ENCODE results near the gene HOXA3.

Gene HOXA3

DNA sequence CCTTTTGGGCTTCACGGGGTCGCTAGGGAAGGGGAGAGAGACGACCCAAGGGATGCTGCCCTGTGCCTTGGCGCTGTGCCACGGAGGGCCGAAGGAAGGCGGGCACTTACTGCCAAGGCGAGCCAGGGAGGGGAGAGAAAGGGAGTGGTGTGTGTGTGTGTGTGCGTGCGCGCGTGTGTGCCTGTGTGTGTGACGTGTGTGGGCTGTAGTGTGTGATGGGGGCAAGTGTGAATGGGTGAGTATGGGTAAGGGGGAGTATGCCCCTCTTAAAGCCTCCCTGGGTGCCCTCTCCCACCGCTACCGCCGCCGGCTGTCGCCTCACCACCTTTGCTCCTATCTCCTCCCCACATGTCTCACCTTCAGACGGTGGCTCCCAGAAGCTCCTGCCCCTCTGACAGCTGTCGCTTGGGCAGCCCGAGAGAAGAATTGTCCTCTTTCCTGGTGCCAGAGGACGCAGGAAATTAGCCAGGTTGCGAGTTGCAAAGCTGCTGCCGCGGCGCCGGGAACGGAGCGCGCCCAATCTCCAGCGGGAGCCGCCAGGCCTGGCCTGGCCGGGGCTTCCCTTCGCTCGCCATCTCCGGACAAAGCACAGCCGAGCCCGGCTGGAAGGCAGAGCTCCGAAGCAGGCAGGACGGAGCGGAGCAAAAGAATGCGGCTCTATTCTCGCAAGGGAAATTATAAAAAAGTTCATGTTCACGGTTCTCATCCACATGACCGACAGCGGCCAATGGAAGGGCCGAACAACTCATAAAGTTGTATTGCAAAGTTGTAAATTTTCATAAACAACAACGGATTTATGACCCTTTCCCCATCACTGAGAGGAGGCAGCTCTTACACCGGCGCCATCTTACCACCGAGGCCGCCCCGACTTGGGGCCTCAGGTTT, at the start of gene HOXA3:
Gene HOXA3, minus strand, starts transcription at position 653 of the 885 bp plus-strand sequence. CDS start 41,943 bp downstream, outside the sequence.
- no peak for DNase-seq (ENCODE audit: low read depth)

DNA sequence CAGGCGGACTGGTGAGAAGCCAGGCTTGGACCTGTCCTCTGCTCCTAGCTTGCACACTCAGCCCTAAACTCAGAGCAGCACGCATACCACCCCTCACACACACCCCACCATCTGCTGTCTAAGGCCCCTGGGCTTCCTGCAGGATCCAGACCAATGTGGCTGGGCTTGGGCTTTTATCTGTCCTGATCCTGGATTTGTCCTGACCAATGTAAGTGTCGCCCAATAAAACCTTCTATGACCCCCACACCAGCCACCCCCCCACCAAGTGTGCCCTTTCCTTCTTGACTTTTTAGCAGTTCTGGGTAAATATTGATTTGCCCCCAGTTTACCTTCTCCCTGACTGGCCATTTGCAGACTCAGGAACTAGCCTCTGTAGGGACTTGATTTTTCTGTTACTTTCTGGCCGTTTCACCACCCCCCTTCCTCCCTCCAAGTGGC, 49.2 kb upstream of the HOXA3 start:
- DNase-seq (ENCODE audit: low read depth), result no peak

DNA sequence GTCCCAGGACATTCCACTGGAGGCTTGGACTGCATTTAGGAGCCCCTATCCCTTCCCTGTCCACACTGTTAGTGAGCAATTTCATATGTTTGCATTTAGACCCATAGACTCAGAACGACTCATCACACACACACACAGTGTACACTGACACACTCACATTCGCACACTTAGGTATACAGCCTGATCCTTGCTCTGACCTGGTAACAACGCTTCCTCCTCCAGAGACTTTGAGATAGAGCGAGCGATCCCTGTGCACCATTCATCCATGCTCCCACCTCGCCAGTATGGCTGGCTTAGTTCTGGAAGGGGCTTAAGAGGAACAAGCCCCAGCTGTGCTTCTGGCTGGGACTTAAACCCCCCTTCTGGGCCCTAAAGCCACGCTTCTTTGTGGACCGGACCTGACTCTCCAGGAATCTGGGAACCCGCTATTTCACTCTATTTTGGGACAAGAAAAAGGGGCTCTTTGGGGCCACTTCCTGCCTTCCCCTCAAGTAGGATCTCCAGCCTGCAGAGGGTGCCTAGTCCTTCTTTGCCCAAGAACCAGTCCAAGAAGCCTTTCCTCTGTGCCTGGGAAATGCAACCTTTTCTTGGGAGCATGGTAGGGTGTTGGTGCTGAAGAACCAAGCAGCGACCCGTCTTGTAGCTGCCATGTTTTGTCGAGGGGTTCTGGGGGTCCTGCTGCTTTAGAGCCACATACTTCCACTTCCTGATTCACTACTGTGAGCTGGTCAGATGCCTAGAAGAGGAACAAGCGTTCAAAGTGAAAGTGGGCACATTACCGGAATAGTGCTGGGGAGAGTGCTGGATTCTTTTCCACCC, 48.6 kb upstream of the HOXA3 start:
- no peak for DNase-seq (ENCODE audit: low read depth)

DNA sequence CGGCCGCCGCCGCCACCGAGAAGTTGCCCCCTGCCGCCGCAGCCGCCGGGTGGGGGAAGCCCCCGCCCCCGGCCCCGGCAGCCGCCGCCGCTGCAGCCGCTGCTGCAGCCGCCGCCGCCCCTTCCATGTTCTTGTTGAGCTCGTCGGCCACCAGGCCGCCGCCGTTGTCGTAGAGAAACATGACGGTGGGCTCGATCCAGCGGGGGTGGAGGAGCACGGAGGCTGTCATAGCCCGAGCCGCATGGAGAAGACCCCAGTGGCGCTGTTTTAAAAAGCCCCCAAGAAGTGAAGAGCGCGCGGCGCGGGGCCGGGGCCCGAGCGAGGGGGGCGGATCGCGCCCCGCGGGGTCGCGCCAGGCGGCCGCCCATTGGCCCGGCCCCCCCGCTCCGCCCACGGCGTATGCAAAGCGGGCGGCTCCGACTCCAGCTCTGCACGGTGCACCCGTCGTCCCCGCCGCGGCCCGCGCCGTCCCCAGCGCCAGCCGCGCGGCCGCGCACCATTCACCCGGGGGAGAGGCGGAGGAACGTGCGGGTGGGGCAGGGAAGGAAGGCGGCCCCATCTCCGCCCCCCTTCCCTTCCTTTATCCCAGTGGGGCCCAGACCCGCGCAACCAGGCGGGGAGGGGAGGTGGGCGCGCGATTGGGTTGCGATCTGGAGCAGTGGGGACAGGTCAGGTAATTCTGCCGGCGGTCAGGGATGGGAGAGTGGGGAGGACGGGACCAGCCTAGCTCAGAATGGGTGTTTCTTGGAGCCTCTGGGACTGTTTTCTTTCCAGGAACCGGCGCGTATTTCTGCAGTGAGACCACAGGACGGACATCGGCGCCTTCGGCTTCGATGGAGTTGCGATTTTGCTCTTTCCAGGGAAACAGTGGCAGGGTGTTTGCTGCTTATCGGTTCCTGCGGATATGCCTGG, 47.7 kb upstream of the HOXA3 start, which contains the start of gene HOXA13:
Gene HOXA13, minus strand, starts transcription at position 243 of the 912 bp plus-strand sequence. Its CDS starts 14 bp downstream, at position 229.
- no peak for DNase-seq (ENCODE audit: low read depth)

DNA sequence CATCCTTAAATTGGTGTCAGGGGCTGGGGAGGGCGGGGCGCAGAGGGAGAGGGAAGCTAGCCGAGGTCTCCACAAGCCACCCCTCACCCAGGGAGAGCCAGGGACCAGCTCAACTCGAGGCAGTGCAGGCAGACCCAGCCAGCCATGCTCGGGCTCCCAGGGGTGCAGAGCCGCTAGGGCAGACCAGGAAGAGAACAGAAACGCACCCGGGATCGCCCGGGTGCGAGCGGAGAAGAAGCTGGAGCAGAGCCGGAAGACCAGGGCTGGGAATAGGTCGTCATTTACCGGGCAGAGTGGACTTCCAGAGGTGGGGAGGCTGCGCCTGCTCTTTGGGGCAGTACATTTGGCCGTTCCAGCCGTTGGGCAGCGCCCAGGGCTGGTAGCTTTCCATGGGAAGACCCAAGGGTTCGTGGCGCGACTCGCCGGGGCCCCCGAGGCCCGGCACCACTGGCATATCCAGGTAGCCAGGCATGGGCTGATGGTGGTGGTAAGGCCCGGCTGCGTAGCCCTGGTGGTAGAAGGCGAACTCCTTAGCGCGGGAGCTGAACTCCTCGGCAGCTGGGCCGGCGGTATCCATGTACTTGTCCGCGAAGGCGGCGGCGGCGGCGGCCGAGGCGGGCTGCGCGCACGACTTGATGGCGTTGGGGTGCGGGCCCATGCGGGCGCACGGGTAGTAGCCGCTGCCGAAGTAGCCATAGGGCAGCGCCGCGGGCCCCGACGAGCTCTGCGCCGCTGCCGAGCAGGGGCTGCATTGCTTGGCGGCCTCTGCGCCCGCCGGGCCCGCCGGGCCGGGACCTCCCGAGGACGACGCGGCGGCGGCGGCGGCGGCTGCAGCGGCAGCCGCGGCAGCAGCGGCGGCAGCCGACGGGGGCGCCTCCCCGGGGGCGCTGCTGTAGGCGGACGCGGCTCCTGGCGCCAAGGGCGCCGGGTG, 46.8 kb upstream of the HOXA3 start:
- no peak for DNase-seq (ENCODE audit: low read depth)

DNA sequence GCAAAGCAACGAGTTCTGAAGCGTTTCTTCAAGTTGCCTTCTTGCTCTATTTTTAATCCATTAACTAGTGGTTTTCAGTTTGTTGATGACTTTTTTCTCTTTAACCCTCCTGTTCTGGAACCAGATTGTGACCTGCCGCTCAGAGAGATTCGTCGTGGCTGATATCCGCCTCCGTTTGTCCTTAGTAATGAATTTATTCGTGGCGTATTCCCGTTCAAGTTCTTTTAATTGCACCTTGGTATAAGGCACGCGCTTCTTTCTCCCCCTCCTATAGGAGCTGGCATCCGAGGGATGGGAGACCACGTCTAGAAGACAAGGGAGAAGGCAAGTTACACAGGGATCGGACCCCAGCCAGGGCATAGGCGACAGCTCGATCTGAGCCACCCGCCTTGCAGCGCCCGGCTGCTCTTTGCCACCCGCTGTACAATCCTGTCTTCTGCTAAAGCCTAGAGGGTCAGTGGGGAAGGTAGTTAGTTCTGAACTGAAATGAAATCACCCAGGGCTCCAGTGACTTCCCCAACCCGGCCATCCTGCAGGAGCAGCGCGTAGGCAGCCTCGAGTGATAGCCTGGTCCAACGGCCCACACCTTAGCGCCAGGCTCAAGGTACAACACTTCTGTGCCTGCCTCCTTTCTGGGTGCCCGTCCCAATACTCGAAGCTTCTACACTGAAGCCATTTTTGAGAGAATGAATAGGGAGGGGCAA, 45.9 kb upstream of the HOXA3 start:
- no peak for DNase-seq (ENCODE audit: low read depth)

DNA sequence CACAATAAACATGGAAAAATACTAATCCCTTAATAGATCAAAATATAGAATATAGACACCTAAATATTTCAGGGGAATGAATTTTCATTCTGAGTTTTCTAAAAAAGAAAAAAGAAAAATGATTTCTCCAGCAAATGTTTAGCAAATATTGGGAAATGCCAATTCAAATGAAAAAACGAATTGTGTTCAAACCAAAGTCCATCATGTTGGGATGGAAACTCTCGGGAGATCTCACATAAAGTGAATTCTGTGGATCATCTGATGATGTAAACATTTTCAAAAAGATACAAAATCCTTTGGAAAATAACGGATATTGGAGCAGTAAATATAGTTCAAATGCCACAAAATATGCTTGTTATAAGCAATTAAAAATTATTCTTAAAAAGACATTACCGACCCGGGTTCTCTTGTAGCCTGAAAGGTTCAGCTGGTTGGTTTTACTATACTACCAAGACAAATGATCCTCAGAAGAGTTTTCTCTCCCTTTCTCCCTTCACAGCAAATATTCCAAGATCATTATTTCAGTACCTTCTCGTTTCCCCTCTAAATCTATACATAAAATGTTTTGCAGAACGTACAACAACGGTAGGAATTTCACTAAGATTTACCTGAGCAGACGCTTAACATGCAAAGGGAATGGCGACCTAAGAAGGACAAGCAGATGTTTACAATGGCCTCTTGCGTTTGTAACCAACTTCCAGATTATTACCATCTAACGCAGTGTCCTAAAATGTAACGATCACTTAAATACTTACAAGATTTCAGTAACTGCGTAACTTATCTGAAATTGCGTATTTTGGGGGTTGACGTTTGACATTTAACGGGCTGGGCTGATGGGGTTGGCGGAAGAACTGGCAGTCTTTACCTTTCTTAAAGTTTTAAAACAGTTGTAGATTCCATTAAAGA, 45.0 kb upstream of the HOXA3 start:
- no peak for DNase-seq (ENCODE audit: low read depth)

DNA sequence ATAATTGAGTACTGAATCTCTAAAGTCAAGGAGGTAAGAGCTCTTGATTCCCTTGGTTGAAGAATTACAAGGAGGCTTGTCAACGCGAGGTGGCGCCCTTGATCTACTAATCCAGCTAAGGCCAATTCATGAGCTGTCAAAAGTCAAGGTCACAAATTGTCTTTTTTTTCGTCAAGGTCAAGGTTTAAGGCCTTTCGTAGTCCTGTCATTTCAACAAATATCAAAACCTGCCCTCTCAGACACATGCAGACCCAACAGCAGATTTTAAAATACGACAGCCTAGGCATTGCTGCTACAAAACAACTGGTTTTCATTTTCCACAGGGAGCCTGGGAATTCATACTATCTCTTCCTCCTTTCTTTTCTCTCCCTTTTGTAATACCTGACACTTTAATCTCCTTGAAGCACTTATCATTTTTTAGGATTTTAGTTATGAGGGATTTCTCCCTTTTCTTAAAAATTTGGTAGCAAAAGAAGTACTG, 43.9 kb upstream of the HOXA3 start:
- peak; percentile 49 for DNase-seq (ENCODE audit: low read depth)

DNA sequence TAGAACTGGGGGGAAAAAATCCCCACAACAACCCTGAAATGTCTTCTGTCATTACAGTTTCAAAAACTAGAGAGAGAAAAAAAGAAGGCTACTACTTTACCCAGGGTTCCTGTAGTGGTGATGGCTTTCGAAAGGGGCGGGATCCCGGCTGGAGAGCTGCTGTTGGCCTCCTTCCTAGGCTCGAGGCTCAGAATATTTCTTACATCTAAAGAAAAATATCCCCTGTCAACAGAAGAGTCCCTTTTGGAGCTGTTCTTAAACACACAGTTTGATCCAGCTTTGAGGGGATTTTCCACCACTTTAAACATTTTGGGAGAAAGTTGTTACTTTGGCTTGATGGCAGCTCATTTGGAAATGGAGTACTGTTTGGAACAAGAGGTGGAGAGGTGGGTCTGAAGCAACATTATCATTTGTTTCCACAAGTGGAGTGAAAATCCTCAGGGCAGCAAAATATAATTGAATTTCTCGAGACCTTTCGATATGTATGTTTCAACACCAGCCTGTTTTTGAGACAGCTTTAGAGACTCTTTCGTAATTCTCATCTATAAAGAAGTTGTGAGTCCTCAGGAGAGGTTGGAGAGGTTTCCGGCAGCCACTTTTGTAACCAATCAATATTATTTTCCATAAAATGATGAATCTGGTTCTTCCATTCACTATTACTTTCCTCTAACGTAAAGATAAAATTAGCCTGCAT, 42.5 kb upstream of the HOXA3 start:
- DNase-seq (ENCODE audit: low read depth), result no peak

DNA sequence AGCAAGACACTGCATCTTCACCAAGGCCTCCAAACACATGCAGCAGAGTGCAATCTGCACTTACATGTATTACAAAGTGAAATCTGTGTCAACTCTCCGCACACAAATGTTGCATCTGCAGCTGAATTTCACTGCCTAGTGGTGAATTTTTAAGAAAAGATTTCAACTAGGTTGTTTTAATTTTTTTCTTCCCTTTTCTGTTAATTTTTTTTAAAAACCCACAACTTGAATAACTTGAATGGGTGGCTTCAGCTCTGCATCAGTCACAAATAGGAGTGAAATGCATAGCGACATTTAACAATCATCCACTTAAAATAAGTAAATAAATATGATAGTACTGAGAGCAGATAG, 41.6 kb upstream of the HOXA3 start:
- DNase-seq (ENCODE audit: low read depth), result no peak

DNA sequence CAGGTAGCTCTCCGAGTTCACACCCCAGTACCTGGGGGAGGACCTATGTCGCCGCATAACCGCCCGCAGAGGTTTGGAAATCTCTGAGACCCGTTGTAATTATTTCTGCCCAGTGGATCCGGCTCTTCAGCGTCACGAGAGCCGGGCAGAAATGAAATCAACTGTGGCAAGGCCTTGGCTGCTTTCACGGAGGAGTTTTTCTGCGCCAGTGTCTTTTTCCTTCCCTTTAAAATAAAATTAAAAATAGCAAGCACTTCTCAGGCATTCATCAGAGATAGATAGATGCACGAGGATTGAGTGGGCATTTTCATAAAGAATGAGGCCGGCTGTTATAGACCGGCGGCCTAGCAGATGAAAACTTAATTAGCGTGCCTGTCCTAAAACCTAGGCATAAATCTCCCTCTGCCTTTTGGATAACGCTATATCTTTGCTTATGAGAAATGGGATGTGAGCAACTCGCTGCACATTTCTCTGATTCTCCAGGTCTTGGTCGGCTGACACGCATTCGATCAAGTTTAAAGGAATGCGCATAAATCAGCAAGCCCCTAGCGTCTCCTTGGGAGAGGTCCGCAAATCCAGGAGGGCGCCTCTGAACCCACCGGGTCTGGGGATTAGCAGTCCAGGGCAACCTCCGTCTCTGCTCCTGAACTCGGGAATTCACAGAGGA, 41.1 kb upstream of the HOXA3 start:
- no peak for DNase-seq (ENCODE audit: low read depth)

DNA sequence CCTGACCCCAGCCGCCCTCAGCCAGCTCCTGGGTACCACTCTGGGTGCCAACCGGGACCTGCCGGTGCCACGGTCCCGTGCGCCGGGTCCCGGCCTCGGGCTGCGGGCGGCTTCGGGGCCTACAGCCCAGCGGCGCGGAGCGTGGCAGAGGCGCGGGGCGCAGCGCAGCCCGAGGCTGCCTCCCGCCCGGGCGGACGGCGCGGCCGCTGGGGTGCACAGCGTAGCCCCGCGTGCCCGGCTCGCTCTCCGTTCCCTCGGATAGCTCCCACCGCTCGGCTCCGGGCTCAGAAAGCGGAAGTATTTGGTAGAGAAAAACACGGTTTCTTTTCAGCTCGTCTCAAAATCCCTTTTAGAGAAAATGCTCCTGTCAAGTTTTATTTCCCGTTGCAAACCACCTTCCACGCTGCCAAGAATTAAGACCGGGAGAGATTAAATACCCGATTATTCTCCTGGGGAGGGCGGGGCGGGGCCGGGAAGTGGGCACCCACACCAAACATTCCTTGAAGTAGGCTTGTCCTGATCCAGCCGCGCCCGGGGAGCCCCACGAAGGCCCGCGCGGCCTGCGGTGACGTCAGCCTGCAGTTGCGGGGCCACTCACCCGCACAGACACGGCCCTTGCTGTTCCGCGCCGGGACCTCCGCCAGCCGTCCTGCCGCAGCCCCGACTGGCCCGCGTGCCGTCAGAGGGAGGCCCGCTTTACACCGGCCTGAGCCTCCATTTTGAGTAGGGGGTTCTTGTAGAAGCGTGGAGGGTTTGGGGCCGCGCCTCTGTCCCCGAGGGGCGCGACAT, 40.4 kb upstream of the HOXA3 start:
- DNase-seq (ENCODE audit: low read depth), result no peak

DNA sequence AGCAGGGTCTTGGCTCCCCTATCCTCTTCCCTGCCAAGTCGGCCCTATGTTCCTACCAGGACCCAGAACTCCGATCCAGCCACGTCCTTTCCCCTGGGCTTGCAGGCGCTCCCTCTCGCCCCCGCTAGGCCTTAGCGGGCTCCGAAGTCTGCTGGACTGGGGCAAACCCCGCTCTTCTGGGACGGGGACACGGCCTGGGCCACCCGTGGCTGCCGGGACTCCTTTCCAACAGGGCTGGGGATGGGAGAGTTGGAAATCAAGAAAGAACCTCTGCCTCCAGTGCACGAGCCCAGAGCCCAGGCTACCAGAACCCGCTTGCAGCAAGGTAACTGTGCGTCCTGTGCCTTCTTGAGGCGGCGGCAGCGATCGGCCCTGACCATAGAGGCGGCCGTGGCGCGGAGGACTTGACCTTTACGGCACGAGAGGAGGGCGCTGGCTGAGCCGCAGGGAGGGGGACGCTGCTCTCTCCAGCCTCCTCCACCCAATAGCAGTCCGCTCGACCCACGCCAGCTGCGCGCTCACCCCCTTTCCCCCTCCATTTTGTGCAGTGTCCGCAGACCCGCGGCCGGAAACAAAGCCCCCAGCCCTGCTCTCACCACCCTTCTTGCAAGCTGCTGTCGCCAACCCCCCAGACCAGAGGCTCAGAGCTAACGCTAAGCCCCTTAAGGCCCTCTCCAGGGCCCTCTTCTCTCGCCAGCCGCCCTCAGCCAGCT, 39.6 kb upstream of the HOXA3 start:
- DNase-seq (ENCODE audit: low read depth), result no peak

DNA sequence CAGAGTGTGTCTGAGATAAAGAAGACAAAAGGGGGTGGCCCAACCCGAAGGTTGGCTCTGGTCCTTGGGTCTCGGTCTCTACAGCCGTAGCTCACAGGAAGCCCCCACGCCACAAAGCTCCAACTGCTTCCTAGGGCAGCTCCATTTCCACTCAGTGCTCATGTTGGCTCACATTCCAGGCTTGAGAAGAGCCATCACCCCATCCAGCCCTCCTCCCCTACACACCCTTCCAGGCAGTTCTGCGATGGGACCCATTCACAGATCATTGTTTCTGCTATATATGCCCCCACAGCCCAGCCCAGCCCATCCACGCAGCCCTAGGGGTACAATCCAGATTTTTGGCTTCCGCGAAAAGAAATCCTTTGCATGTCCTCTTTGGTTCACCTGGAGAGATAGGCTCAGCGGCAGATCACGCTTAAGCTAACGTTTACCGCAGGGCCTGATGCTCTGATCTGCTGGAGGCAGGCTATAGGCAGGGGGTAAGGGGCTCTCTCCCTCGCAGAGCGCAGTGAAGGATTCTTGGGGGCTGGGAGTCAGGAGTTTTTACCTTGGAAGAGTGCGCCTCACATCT, 38.9 kb upstream of the HOXA3 start:
- DNase-seq (ENCODE audit: low read depth), result no peak

DNA sequence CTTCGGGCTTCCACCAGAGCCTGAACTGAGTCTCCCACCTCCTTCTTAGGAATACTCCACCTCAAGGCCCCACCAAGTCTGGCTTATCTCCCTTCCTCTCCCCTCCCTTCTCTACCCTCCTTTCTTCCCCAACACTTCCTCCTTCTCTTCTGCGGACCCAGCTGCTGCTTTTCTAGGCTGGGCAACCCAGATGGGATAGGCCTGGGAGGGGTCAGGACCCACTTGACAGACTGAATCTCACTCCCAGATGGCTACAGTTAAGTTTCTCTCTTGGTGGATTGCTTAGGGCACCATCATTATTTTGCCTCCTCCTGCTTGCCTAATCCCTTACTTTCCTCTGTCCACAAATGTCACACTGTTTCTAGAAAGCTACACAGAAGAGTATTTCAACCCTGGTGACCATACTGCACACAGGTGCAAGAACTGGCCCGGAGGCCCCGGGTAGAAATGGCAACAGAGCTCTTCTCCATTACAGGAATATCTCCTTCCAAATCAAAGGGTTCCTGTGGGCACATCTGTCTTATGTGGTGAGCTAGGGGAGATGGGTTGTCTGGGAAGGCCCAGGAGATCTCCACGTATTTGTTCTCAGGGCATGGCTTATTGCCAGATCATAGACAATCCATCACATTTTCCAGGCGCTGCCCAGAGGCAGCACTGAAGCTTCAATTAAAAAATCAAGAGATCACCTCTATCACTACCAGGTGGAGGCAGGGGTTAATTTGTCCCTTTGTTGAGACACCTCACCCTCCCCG, 37.8 kb upstream of the HOXA3 start:
- no peak for DNase-seq (ENCODE audit: low read depth)

All from T-helper 22 cell (primary cell).